CD4-positive, alpha-beta T cell treated with Interleukin-2 at 100 ng/mL for 4 hours (primary cell): ENCODE measurements around the gene RABGAP1L.
"Not testable (repeated sequence)": the region's sequence is repeated elsewhere in the genome, so short reads cannot be mapped to it uniquely, and the experiment has no call there.

Experiments
- DNase-seq: peaks from one replicate; pipeline ENCODE4 v3.0.0-alpha.2; 2020; ENCODE audit warnings: low spot score

The RABGAP1L gene

DNA sequence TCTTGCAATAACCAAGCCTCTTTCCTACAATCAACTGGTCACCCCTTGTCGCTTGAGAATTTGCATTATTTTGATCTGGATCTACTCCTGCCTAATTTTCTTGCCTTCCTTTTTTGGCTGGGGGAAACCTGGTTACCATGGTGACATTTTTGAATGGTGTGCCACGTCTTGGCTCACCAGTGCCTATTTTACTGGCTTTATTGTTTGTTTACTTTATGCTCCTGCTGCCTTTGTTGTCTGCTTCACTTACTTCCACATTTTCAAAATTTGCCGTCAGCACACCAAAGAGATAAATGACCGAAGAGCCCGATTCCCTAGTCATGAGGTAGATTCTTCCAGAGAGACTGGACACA lies 289.2 kb downstream of the RABGAP1L start:
- no peak for DNase-seq

DNA sequence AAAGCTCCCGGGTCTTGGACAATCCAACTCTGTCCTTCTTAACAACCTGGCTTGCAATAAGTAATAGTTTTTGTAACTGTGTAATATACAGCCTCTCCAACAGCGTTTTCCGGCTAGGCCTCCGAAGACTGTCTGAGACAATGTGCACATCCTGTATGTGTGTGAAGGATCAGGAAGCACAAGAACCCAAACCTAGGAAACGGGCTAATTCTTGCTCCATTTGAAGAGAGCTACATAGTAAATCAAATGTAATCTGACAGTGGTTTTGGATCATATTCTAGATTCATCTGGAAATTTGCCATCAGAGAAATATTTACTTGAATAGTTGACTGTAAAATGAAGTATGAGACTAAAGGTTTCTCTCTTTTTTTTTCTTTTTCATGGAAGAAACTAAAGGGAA lies 289.7 kb downstream of the RABGAP1L start:
- no peak for DNase-seq

DNA sequence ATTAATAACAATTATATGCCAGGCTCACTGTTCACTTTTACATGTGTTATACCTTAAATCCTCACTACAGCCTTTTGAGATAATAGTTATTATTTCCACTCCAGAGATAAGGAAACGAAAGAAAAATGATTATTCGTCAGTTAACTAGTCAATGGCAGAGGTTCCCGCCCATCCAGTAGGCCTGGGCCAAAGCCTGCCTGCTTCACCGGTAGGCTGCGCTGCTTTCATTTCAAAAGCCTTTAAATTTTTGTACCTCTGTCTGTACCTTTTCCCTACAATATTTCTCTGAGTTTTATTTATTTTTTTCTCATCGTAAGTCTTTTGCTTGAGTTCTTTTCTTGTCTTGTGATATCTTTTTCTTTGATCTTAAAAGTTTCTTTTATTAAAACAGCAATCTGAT lies 292.1 kb downstream of the RABGAP1L start:
- DNase-seq, result no peak

DNA sequence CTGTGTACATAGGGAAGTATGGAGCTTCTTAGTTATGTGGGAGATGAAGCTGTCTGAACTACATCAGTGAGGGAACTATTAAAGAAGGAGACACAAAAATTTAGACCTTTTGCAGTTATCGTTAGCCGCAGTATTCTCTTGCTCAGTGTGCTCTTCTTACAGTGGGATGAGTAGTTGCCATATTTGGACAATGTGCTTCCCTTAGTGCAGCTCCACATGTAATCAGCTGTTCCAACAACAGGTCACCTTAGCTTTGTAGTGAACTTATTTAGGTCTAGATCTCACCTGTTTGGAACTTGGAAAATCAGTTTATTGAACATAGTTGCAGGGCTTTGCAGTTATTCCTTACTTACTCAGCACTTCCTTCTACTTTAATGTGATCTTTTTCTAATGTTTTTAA lies 306.5 kb downstream of the RABGAP1L start:
- no peak for DNase-seq

DNA sequence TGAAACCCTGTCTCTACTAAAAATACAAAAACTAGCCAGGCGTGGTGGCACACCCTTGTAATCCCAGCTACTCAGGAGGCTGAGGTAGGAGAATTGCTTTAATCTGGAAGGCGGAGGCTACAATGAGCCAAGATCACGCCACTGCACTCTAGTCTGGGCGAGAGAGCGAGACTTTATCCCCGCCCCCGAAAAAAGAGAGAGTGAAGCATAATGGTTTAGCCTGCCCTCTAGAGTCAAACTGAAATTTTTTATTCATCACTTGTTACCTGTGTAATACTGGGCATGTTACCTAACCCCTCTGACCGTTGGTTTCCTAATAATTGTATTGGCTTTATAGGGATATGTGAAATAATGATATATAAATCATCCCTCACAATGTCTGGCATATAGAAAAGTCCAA lies 307.3 kb downstream of the RABGAP1L start:
- no peak for DNase-seq

DNA sequence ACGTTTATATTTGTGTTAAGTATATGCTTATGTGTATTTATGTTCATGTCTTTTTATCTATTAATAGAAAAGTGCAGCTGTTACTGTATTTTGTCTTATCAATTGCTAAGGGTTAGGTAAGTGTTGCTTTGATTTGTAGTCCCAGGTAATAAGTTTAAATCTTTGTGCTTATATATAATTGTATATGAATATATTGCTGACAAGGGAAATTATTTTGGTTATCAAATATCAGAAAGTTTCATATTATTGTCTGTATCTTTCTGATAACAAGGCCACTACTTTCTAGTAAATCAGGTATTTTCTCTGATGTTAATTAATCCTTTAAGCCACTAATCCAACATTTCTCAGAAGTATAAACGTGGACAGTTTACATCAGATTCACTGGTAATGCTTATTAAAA lies 309.7 kb downstream of the RABGAP1L start:
- DNase-seq, result no peak

DNA sequence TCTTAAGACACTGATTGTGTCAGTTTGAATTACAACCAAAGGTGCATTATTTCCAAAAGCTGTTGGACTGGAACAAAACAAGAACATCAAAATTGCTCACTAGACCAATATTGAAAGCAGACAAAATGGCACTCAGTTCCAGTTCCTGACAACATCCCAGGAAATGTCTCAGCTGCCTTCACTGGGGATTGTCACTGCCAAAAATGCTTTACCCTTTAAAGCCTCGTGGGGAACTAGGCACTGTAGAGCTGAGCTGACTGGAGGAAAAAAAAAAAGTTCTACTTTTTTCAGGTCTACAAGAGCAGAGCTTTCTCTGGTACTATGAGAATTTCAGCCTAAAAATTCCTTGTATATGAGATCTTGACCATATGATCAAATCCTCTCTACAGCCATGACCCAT lies 310.4 kb downstream of the RABGAP1L start:
- DNase-seq, result no peak

DNA sequence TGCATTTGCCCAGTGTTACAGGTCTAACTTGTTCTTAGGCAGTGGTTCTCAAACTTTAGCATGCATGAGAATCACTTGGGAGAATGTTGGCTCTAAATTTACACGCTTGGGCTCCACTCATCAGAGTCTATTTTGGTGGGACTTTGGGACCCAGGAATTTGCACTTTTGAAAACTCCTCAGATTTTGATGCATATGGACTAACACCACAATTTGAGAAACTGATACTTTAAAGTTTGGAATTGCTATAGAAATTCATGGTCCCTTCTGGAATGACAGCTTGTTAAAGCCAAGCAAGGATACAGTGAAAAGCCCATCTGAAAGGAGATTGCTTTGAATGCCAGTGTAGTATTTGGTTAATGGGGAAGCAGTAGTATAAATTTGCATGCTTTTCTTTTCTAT lies 320.0 kb downstream of the RABGAP1L start:
- DNase-seq, result no peak

DNA sequence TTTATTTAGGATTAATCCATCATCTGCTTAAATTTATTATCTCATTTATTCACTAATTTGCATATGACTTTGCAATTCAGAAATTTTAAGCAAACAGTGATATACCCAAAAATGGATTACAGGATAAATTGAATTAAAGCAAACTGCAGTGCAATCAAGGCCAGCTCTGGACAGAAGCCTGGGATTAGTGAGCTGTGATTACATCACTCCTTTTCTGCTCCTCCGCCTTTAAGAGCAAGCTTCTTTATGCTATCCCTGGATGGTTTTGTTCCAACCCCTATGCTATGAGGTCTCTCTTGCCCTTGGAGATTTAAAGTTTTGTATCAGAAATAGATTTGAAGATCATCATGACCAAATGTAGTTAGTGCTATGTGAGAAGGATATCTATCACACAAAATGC lies 321.0 kb downstream of the RABGAP1L start:
- no peak for DNase-seq

DNA sequence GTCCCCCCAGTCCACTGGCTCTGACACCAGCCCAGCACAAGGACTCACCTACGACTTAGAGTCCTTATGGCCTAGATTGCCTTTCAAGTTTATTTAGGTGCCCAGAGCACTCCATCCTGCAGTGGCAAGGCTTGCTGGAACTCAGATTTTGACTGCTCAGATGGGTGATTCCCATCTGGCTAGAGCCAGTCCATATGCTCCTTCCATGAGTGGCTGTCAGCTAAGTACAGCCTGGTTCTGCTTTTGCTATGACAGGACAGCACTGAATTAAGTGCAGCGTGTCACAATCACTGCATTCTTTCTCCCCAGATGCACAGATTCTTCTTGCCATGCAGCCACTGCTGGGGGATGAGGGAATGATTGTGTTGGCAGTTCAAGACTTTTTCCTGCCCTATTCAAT lies 332.3 kb downstream of the RABGAP1L start:
- DNase-seq, result no peak

DNA sequence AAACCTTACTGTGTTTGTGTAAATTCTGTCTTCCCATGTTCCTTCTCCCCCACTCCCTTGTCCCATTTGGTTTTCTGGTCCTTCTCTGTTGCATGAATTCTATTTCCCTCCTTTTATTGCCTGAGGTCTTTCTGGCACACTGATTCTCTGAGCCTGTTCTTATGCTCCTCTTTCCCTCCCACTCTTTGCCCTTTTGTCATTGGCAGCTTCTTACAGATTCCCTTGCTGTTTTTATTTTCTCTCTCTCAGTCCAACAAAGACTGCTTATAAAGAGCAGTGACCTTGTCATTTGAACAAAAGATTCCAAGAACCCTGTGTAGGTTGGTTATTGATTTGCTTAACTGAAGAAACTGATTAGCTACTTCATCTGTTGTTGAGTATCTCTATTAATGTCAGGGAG lies 338.2 kb downstream of the RABGAP1L start:
- no peak for DNase-seq

DNA sequence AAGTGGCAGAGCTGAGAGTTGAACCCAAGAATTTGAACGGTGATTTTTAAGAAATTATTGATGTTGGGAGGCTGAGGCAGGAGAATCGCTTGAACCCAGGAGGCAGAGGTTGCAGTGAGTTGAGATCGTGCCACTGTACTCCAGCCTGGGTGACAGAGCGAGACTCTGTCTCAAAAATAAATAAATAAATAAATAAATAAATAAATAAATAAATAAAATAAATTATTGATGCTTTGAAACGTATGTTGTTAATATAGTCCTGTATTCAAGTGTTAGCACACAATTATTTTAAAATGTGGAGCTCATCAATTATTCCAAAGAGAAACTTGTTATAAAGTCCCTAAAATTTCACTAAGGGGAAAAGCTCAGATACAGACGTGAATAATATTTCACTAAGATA lies 357.4 kb downstream of the RABGAP1L start:
- not testable (repeated sequence) for DNase-seq

DNA sequence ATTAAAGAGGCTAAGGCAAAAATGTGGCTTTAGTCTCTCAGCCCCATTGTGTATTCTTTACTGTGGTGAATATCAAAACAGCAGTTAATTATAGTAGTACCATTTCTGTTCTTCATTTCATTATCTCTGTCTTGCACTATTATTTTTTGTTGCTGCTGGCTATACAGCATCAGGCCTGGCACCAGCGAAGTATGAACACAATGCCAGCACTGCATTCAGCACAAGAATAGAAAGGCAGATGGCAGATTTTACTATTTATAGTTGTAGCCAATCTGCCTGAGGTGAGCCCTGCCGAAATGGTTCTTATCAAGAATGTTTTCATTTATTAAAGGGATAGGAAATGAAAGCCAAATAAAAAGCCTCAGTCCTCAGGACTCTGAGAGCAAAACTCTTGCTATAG lies 360.5 kb downstream of the RABGAP1L start:
- DNase-seq, result no peak

DNA sequence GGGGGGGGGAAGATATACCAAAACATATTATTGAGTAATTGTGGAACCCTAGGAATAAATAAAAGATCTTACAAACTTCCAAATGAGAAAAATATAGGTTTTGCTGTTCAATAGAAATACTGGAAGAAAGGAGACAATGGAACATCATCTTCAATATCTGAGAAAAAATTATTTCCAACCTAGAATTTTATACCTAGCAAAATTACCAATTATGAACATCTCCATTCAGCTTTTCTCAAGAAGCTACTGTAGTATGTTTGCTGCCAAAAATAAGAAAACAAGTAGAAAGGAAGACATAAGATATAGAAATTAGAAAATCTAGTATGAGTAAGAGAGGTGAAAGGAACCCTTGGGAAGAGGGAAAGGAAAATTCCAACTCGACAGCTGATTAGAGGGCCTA lies 372.4 kb downstream of the RABGAP1L start:
- no peak for DNase-seq

DNA sequence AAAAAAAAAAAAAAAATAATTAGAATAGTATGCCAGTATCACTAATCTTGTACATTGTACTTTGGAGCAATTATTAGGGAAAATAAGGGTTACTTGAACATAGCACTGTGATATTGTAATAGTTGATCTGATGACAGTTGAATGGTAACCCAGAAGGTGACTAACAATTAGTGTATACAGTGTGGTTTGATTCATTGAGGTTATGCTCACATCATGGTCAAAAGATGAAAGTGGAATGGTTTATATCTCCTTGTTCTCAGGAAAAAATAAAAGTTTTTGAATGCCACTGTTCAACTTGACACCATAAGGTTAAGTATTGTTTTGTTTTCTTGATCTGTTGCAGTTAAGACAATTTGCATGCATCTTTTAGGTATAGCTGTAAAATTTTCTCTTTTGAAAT lies 375.5 kb downstream of the RABGAP1L start:
- no peak for DNase-seq

DNA sequence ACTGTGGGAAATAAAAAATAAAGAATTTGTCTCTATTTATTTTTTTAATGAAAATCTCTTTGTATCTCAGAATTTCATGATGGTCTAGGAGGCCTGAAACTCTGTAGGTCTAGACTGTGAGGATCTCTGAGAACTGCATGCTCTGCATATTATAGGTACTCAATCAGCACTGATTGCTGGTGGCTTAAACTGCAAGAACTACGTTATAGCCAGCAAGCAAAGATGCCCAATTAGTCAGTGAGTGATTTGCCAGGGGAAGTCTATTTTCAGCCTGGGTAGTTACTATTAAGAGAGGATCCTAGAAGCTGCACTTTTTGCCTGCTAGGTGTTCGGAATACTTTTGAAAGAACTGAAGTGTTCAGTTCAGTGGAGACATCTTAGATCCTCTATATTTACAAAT lies 375.9 kb downstream of the RABGAP1L start:
- DNase-seq, result no peak

DNA sequence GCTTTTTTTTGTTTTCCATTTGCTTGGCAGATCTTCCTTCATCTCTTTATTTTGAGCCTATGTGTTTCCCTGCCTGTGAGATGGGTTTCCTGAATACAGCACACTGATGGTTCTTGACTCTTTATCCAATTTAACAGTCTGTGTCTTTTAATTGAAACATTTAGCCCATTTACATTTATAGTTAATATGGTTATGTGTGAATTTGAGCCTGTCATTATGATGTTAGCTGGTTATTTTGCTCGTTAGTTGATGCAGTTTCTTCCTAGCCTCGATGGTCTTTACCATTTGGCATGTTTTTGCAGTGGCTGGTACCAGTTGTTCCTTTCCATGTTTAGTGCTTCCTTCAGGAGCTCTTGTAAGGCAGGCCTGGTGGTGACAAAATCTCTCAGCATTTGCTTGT lies 384.1 kb downstream of the RABGAP1L start:
- not testable (repeated sequence) for DNase-seq

DNA sequence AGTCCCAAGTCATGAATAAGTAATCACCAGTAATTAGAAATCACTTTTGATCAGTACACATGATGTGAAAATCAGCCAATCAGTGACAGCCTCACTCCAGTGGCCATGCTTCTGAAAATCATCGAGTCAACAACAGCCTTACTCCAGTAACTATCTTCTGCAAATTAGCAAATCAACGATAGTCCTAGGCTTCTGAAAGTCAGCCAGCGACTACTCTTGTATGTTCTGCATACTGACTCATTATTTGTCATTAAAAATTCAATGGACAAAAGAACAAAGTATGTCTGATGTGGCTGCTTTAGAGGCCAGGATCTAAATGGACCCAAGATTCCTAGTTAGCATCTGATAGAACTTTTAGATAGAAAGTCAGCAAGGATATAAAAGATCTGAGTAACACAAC lies 391.0 kb downstream of the RABGAP1L start:
- DNase-seq, result no peak

DNA sequence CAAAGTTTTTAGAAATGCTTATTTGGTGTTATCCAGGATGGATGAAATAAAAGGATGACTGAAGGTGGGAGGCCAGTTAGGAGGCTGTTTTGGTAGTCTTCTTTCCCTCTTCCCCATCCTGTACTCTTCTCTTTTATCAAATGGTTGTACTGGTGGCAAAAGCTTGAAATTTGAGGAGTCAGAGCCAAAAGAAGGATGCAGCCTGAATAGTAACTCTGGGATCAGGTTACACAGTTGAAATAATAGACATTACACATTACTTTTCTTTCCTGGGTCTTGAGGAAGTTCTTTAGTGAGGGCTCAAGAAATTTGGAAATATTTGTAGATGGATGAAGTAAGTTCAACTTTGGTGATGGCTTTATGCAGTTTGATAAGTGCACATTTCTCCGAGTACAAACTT lies 397.1 kb downstream of the RABGAP1L start:
- DNase-seq, result no peak

DNA sequence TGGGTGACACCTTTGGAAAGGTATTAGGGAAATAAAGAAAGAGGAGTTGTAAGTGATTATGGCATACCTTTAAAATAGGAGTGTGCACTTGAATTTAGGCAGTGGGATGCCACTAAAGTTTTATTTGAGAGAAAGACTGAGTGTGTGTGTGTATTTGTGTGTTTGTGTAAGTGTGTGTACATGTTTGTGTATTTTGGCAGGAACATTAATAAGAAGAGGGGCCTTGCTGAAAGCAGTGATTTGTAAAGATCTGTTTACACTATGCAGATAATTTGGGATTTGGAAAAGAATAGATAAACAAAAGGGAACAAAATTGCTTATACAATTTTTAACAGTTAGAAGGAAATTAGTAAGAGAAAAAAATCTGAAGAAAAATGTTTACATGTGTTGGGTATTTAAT lies 409.2 kb downstream of the RABGAP1L start:
- no peak for DNase-seq

DNA sequence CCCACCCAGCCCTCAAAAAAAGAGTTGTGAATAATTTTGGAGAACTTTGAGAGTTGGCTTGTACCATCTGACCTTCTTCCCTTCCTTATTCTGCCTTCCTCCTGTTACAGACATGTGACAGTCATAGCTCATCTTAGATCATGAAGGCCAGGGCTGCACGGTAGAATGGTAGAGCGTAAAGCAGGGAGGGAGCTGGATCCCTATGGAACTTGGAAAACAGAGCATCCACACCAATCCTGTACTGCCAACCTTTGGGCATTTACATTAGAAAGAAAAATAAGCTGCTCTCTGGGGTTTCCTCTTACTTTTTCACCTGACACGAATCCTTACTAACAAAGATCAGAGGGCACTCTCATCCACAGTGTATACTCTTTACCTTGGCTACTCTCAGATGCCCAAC lies 409.9 kb downstream of the RABGAP1L start:
- DNase-seq, result no peak

DNA sequence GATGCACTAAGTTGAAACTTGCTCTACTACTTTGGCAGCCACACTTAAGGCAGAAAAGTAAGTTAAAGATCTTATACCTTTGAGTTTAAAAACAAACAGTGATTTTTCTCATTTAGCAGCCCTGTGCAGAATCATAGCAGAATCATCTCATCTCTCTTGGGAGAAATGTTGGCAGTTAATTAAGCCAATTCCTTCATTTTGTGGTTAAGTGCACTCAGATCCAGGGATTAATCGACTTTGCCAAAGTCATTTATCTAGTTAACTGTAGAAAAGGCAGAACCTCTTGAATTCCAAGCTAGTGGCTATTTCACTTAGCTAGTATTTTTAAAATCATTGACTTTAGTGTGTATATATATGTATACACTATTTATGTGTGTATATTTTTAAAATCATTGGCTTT lies 413.5 kb downstream of the RABGAP1L start:
- no peak for DNase-seq

DNA sequence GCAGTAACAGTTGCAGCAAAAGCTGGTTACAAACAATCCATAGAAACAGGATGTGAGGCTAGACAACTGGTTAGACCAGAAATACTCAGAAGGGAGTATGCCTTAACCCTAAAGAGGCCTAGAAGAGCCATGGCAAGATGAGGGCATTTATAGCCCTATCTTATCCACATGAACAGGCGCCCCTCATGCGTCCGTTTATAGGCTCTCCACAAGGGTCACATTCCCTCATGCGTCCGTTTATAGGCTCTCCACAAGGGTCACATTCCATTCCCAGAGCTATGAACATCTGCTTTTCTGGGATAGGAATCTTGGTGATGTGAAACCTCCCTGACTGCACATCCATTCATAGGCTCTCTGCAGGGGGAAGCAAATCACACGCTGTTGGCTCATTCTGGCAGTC lies 416.8 kb downstream of the RABGAP1L start:
- DNase-seq, result not testable (repeated sequence)

DNA sequence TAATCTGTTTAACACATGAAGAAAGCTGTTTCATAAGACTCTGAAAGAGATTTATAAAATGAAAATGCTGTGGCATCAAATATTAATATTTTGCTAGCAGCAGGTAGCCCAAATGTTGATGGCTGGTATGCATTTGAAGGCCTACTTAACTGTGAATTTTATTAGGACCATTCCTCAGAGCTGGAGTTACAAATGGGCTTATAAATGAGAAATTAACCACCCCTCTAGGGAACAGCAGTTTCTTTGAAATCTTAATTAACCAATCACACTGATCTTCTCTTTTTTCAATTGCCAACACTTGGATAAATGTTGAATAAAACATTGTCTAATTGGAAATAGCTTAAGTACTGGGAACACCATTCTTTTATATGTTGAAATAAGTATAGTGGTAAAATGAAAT lies 418.4 kb downstream of the RABGAP1L start:
- no peak for DNase-seq

DNA sequence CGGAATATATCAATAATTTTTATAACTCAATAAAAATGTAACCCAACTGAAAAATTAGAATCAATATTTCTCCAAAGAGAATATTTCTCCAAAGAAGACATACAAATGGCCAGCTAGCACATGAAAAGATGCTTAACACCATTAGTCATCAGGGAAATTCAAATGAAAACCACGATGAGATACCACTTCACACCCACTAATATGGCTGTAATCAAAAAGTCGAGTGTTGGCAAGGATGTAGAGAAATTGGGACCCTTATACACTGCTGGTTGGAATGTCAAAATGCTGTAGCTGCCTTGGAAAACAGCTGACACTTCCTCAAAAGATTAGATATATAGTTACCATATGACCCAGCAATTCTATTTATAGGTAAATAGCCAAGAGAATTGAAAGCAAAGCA lies 421.5 kb downstream of the RABGAP1L start:
- DNase-seq, result no peak

DNA sequence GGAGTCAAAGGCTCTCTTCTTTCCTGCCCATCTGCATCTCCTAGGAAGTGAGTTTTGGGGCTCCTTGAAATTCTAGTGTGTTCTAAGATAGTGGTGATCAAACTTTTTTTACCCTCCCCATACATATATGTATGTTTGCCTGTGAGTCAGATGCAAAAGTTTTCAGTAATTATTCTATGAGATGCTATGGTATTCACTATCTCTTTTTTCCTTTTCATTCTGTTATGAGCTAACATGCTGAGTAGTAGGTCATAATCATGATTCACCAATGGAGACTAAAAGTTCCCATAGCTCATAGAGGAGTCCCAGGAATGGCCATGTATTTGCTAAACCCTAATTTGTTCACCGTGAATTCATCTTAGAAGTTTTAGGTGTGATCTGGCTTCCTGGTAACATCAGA lies 424.0 kb downstream of the RABGAP1L start:
- DNase-seq, result no peak
